Keratinocyte (primary cell): ENCODE data around the gene NFKB2. TPM values are rescaled to one million over a fixed set of nuclear protein-coding genes. Genes with fewer than 3 reads are reported as not detected.

ENCODE experiments used
- DNase-seq: peaks from one replicate; pipeline ENCODE4 v3.0.0-alpha.2; 2011; ENCODE audit warnings: low read depth, missing footprints, low spot score
- FAIRE-seq: peaks from 2 replicates; lab custom pipeline; 2011; peaks lifted over from hg19 to GRCh38; lab: Jason Lieb, UNC
- H2AFZ ChIP-seq: 2 replicates; pipeline ENCODE4 v1.6.0; 2012; ENCODE audit warnings: low read length, control low read depth, inconsistent platforms; ENCODE audit not compliant: control insufficient read depth
- H3K27ac ChIP-seq: 2 replicates; pipeline ENCODE4 v1.5.1; 2011; ENCODE audit warnings: low read length; ENCODE audit not compliant: control insufficient read depth, insufficient read depth
- H3K27me3 ChIP-seq: 3 replicates; pipeline ENCODE4 v1.6.0; 2011; ENCODE audit warnings: low read length; ENCODE audit not compliant: control insufficient read depth, insufficient read depth; ENCODE audit errors: extremely low read depth
- H3K36me3 ChIP-seq, 2 experiments: 2 replicates in 1 of 2; 3 replicates in 1 of 2; pipeline ENCODE4 v1.5.1; 2011; ENCODE audit warnings: low read length in 2 of 2, mild to moderate bottlenecking in 1 of 2; ENCODE audit not compliant: control insufficient read depth in 2 of 2, insufficient read depth in 2 of 2; ENCODE audit errors: extremely low read depth in 1 of 2
- H3K4me1 ChIP-seq: 3 replicates; pipeline ENCODE4 v1.5.1; 2011; ENCODE audit warnings: low read length; ENCODE audit not compliant: control insufficient read depth, insufficient read depth; ENCODE audit errors: extremely low read depth
- H3K4me2 ChIP-seq: 3 replicates; pipeline ENCODE4 v1.6.0; 2011; ENCODE audit warnings: low read depth, low read length; ENCODE audit not compliant: control insufficient read depth, insufficient read depth; ENCODE audit errors: extremely low read depth
- H3K4me3 ChIP-seq, 3 experiments: fragments of 200-600 bp in 1 of 3; sonication (generic) in 1 of 3; 2 replicates in 2 of 3; 3 replicates in 1 of 3; pipeline ENCODE4 v1.5.1; 2011 to 2016; ENCODE audit warnings: low read length in 3 of 3, mild to moderate bottlenecking in 3 of 3, control low read depth in 2 of 3, inconsistent platforms in 1 of 3, low read depth in 1 of 3, mixed read lengths in 1 of 3, mixed run types in 1 of 3, moderate library complexity in 1 of 3; ENCODE audit not compliant: control insufficient read depth in 2 of 3, insufficient read depth in 2 of 3; ENCODE audit errors: extremely low read depth in 1 of 3
- H3K79me2 ChIP-seq: 2 replicates; pipeline ENCODE4 v1.6.0; 2012; ENCODE audit warnings: low read length; ENCODE audit not compliant: control insufficient read depth, insufficient read depth
- H3K9ac ChIP-seq: 3 replicates; pipeline ENCODE4 v1.6.0; 2011; ENCODE audit warnings: low read length; ENCODE audit not compliant: control insufficient read depth, insufficient read depth; ENCODE audit errors: extremely low read depth
- H3K9me1 ChIP-seq: 3 replicates; pipeline ENCODE4 v1.6.0; 2011; ENCODE audit warnings: low read length; ENCODE audit not compliant: control insufficient read depth, insufficient read depth; ENCODE audit errors: extremely low read depth
- H3K9me3 ChIP-seq: 2 replicates; pipeline ENCODE4 v1.5.1; 2012; ENCODE audit warnings: low read depth, low read length; ENCODE audit not compliant: control insufficient read depth
- H4K20me1 ChIP-seq: 3 replicates; pipeline ENCODE4 v1.6.0; 2011; ENCODE audit warnings: low read length; ENCODE audit not compliant: control insufficient read depth, insufficient read depth; ENCODE audit errors: extremely low read depth
- EZH2 ChIP-seq: IDR thresholded peaks from one replicate; pipeline ENCODE4 v1.6.1; 2012; ENCODE audit warnings: inconsistent platforms, mild to moderate bottlenecking, low read length, moderate library complexity
- dilution Hi-C: fragments of 300-500 bp; cut with MboI; formaldehyde crosslinking; loops from one replicate; pipeline ENCODE4 v1.7.0; 2020; ENCODE audit warnings: low sequenced_read_pairs; ENCODE audit not compliant: extremely low pct_ligation_motif_present
- polyA plus RNA-seq, 5 experiments: library from polyadenylated mRNA; depleted of rRNA in 3 of 5; stranded (reverse) in 3 of 5; stranded (forward) in 1 of 5; unstranded in 1 of 5; fragments of >200 nt; gene quantifications; 1 replicate in 1 of 5; 2 replicates in 3 of 5; 3 replicates in 1 of 5; pipeline versions ENCODE4 v1.2.1 to v1.2.3, GENCODE V29; 2011 to 2012; ENCODE audit warnings: missing spikeins in 2 of 5, low read depth in 1 of 5, low replicate concordance in 1 of 5
- TF ChIP-seq, protein P1 (sequence below), 3 experiments: IDR thresholded peaks in 1 of 3; conservative IDR thresholded peaks in 1 of 3; optimal IDR thresholded peaks in 1 of 3; 2 replicates in 2 of 3; 3 replicates in 1 of 3; pipeline versions ENCODE3 to v1.5.1; 2011; ENCODE audit warnings: low read length in 3 of 3, mild to moderate bottlenecking in 3 of 3, moderate library complexity in 2 of 3, control low read depth in 1 of 3, inconsistent platforms in 1 of 3; ENCODE audit not compliant: insufficient read depth in 2 of 3; ENCODE audit errors: extremely low read depth in 1 of 3

Gene NFKB2
- polyA plus RNA-seq, 1 donor (not counting 4 experiments of a cell fraction or from before 2014, with no cell fraction given) = 14.8 TPM

- H3K4me2 ChIP-seq = peak overlapping the region; percentile 58
- peak overlapping the region; percentile 33 for H3K9ac ChIP-seq
- H4K20me1 ChIP-seq = peaks cover 3% of the 10 kb centered on the region
- peaks cover 20 to 27% of the 10 kb centered on the region in 2 experiments for H3K36me3 ChIP-seq
- peaks cover 5% of the 10 kb centered on the region for H3K79me2 ChIP-seq
- H3K4me3 ChIP-seq = no peak overlapping the region
- H3K9me3 ChIP-seq = no peaks in the 10 kb centered on the region
- H3K27ac ChIP-seq = peak overlapping the region; percentile 26
- peaks cover 28% of the 10 kb centered on the region for H3K4me1 ChIP-seq
- TF ChIP-seq EZH2 = no peak
- TF ChIP-seq, protein P1, sequence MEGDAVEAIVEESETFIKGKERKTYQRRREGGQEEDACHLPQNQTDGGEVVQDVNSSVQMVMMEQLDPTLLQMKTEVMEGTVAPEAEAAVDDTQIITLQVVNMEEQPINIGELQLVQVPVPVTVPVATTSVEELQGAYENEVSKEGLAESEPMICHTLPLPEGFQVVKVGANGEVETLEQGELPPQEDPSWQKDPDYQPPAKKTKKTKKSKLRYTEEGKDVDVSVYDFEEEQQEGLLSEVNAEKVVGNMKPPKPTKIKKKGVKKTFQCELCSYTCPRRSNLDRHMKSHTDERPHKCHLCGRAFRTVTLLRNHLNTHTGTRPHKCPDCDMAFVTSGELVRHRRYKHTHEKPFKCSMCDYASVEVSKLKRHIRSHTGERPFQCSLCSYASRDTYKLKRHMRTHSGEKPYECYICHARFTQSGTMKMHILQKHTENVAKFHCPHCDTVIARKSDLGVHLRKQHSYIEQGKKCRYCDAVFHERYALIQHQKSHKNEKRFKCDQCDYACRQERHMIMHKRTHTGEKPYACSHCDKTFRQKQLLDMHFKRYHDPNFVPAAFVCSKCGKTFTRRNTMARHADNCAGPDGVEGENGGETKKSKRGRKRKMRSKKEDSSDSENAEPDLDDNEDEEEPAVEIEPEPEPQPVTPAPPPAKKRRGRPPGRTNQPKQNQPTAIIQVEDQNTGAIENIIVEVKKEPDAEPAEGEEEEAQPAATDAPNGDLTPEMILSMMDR (optimal IDR thresholded peaks at IDR 0.05 in 1 of 3, IDR thresholded peaks at IDR 0.05 in 1 of 3, conservative IDR thresholded peaks at IDR 0.05 in 1 of 3; ENCODE audit: extremely low read depth in 1 of 3, insufficient read depth in 2 of 3, low read length in 3 of 3) = no peak
- dilution Hi-C loops = no loop called here
- H3K9me1 ChIP-seq = no peaks in the 10 kb centered on the region
- H2AFZ ChIP-seq = no peak overlapping the region
- FAIRE-seq (no peak), DNase-seq (no peak)
- no peaks in the 10 kb centered on the region for H3K27me3 ChIP-seq
These were observed 5.8 kb downstream of the NFKB2 start for GRCh38 chr10:102401342-102401654.

- Histone ChIP-seq H4K20me1 (peaks cover 3% of the 10 kb centered on the region), H3K9me1 (no peaks in the 10 kb centered on the region), H3K4me3 (no peak overlapping the region), H3K79me2 (no peaks in the 10 kb centered on the region), H3K4me1 (peaks cover 22% of the 10 kb centered on the region), H3K9ac (peak overlapping the region; percentile 33), H3K4me2 (peak overlapping the region; percentile 58), H3K36me3 (peaks cover 20 to 25% of the 10 kb centered on the region in 2 experiments), H3K27ac (peak overlapping the region; percentile 26), H2AFZ (no peak overlapping the region), H3K27me3 (no peaks in the 10 kb centered on the region), H3K9me3 (no peaks in the 10 kb centered on the region)
- dilution Hi-C loops = no loop called here
- DNase-seq (peak; percentile 83), FAIRE-seq (peak; percentile 87)
- TF ChIP-seq, protein P1 (optimal IDR thresholded peaks at IDR 0.05 in 1 of 3, IDR thresholded peaks at IDR 0.05 in 1 of 3, conservative IDR thresholded peaks at IDR 0.05 in 1 of 3; ENCODE audit: extremely low read depth in 1 of 3, insufficient read depth in 2 of 3, low read length in 3 of 3) = peak in 1 of 3 experiments; percentile 9
- no peak for TF ChIP-seq EZH2
These were observed 6.4 kb downstream of the NFKB2 start for GRCh38 chr10:102401735-102402511.
